Measurements from ENCODE around the gene PARP2.
"Not testable (repeated sequence)": the region's sequence is repeated elsewhere in the genome, so short reads cannot be mapped to it uniquely, and the experiment has no call there.

Gene PARP2

DNA sequence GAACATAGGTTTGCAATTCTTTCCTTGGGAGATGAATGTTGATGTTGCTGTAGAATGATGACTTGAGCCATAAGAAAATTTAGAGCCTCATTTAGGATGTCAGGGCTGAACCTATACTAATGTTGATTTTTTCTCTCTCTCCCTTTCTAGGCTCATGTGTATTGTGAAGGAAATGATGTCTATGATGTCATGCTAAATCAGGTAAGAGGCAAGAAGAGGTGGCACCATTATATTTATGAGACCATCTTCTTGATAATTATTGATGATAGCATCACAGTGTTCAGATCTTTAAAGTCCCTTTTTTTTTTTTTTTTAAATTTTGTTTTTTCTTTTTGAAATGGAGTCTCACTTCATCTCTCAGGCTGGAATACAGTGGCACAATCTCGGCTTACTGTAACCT is 3.3 kb downstream of the PARP2 start:
- no peak for DNase-seq

GRCh38 chr14:20347747-20348146 is 4.3 kb downstream of the PARP2 start:
- DNase-seq: no peak

DNA sequence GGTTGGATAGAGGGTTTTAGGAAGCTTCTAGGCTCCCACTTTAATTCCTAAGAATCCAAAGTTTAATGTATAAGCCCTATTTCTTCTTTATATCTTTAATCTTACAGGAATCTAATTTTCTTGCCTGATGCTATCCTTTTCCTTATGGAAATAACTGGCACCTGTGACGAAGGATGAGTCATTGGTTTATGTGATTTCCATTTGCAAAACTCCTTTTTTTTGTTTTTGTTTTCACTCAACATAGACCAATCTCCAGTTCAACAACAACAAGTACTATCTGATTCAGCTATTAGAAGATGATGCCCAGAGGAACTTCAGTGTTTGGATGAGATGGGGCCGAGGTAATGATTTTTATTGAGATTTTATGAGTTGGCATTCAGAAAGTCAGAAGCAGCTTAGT is 6.8 kb downstream of the PARP2 start:
- DNase-seq: no peak

DNA sequence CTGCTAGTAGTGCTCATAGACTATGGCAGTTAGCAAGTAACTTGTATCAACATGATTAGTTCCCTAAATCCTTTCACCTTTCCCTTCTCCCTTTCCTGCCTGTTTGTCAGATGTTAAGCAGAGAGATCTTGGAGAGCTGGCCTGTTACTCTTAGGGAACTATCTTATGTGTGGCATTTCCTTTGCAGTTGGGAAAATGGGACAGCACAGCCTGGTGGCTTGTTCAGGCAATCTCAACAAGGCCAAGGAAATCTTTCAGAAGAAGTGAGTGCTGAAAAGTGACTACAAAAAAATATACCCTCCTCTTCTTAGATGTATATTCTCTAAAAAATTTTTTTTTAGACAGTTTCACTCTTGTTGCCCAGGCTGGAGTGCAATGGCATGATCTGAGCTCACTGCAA is 7.4 kb downstream of the PARP2 start:
- DNase-seq: no peak

- no peak for DNase-seq
Observed at GRCh38 chr14:20356422-20356821, 13.0 kb downstream of the PARP2 start.

GRCh38 chr14:20358474-20358873 is 15.0 kb downstream of the PARP2 start:
- not testable (repeated sequence) for DNase-seq

DNA sequence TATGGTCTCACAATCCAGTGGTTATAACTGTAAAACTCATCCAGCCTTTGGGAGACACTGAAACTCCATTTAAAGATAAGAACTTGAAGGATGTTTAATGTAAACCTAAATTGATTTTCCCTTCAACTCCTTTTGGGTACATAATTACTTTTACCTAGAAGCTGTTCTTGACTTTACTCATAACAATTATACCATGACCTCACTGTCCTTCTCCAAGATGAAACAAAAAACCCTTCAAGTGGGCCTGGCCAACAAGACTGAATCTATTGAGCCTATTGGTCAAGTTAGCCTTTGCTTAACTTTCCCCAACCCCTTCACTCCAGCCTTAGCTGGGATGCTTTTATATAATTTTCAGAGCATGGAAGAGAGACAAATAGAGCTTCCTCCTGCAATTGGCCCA is 22.5 kb downstream of the PARP2 start:
- no peak for DNase-seq

- DNase-seq: no peak
Observed at GRCh38 chr14:20372796-20373195, 29.4 kb downstream of the PARP2 start.

DNA sequence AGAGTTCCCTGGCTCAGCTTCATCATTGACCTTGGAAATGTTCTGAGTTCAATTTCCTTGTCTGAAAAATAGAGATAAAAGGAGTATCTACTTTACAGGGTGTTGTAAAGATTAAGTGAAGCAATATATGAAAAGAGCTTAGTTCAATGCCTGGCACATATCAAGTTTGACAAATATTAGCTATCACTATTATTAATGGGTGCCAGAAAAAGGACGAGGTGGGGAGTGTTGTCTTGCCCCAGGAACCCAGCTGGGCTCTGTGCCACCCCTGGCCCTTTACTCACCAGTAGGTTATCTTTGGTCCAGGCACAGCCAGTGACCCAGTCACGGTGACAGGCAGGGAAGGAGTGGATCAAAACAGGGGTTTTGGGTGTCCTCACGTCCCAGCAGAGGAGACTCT is 32.0 kb downstream of the PARP2 start:
- no peak for DNase-seq

DNA sequence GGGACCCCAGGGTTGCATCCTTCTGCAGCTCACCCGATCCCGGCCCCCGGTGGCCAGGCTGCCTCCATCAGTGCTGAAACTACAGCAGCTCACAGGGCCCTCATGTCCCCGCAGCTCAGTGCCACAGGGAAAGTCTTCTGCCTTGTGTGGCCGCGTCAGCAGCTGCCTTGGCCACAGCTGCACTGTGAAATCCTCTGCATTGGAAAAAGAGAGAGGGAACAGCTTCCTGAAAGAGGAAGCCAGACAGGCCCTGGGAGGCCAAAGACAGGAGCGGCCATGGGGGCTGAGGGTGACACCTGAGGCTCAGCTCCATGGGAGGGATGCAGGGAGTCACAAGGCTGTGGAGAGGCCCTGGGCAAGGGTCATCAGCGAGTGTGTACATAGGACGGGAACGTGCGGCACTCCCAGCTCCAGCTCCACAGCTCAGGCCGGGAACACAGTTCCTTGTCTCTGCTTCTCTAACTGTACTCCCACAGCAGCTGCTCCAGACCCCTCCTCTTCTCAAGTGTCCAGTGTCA is 32.7 kb downstream of the PARP2 start:
- DNase-seq: no peak

DNA sequence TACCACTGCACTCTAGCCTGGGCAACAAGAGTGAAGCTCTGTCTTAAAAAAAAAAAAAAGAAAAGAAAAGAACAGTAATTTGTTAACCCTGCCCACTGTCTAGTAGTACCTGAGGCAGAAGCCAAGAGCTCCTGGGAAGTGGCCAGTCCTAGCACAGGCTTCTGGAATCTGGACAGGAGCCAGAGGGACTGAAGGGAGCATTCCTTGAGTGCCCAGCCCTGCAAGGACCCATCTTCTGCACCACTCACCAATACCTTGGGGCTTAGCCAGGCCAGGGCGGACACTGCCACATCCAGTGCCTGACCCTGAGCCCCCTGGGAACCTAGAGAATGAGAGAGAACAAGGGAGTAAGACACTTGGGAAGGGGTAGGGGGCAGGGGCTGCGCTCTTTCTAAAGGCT is 33.7 kb downstream of the PARP2 start:
- no peak for DNase-seq

DNA sequence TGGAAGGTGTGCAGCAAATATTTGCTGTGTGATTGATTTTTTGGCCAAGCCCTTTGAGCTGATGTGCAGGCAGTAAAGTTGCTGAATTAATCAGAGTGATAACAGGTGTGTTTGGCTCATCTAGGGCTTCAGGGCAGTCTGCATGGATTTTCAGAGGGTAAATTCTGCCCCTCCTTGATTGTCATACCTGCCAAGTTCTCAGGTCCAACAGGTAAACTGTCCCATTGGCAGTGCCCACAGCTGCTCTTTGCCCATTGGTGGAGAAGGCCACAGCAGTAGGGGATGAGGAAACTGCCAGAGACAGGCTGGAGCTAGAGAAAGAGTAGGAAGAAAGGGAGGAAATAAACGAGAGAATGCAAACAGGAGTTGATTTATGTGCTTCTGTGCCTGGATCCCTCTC is 36.3 kb downstream of the PARP2 start:
- DNase-seq: no peak

- DNase-seq: no peak
Observed at GRCh38 chr14:20380681-20381080, 37.2 kb downstream of the PARP2 start.

GRCh38 chr14:20381341-20381740 is 37.9 kb downstream of the PARP2 start:
- DNase-seq: no peak

DNA sequence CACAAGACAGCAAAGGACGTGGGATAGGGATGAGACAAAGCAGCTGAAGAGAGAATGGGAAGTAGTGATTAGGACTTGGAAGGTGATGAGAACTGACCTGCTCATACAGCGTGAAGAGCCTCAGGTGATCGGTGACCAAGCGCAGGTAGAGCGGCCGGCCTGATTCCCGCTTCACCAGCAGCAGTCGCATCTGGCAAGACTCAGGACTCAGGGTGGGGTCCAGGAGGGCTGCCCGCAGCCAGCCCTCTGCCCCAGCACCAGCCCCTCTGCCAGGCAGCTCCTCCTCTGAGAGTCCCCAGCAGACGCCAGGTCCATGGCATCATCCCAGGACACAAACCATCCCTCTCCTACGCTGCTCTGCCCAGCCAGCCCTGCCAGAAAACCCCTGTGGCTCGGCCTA is 39.1 kb downstream of the PARP2 start:
- DNase-seq: no peak

GRCh38 chr14:20383032-20383431 is 39.6 kb downstream of the PARP2 start:
- no peak for DNase-seq

- DNase-seq: no peak
Observed at GRCh38 chr14:20383636-20384035, 40.2 kb downstream of the PARP2 start.

- DNase-seq: no peak
Observed at GRCh38 chr14:20384321-20384720, 40.9 kb downstream of the PARP2 start.

GRCh38 chr14:20384886-20385285 is 41.5 kb downstream of the PARP2 start:
- no peak for DNase-seq

- DNase-seq: no peak
Observed at GRCh38 chr14:20386276-20386855, 42.9 kb downstream of the PARP2 start.

DNA sequence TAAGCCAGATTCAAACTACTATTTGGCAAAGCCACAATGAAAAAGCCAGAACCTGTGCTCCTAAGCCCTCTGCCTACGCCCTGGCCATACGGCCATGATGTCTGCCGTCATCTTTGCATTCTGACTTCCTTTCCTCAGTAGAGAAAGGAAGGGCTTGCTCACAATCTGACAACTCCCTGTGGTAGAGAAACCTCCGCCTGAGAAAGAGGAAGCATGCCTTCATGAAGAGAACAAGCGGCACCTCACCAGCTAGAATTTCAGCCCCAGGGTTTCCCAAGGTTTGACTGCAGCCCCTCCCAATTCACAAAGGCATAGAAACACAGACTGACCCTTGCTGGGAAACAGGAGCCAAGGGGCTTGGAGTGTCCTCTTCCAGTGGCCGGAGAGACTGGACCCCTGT is 44.1 kb downstream of the PARP2 start:
- no peak for DNase-seq

- no peak for DNase-seq
Observed at GRCh38 chr14:20388159-20388558, 44.7 kb downstream of the PARP2 start.

DNA sequence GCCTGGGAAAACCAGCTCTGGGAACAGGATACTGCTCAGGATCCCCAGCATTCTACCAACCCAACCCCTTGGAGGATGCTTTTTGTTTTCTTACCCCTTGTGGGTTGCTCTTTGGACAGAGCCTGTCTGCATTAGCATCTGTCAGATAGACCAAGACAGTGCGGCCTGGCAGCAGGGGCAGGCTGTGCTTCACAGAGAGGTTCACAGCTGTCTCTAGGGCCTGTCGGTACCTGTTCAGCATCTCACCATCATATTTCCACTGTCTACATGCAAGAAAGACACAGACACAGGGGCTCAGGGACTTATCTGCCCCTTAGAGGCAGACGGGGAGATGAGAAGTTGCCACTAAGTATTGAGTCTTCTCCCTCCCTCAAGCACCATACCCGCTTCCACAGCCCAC is 48.1 kb downstream of the PARP2 start:
- no peak for DNase-seq

DNA sequence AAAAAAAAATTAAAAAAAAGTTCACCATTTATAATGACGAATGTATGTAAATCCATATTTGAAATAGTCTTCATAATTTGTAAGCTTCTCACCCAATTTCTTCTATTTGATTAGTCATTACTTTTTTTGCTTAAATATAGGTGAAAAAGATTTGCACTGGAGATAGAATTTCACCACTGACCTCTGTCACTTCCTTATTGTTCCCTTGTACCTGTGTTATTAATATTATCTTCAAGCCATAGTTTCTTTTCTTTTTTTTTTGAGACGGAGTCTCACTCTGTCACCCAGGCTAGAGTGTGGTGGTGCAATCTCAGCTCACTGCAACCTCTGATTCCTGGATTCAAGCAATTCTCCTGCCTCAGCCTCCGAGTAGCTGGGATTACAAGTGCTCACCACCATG is 54.1 kb downstream of the PARP2 start:
- no peak for DNase-seq

GRCh38 chr14:20400589-20400964 is 57.1 kb downstream of the PARP2 start:
- DNase-seq: no peak
